Testis (tissue), 3 donors: ENCODE measurements around the gene COQ8B. TPM values are rescaled to one million over a fixed set of nuclear protein-coding genes. Genes with fewer than 3 reads are reported as not detected.

Source experiments
- DNase-seq: peaks from one replicate; pipeline ENCODE4 v3.0.0-alpha.2; 2019
- H3K27ac ChIP-seq, 2 donors: fragments of 200-600 bp; sonication (generic); one replicate each; pipeline ENCODE4 v1.5.1; 2019
- H3K27me3 ChIP-seq: fragments of 200-600 bp; sonication (generic); one replicate; pipeline ENCODE4 v1.5.1; 2019
- H3K36me3 ChIP-seq: fragments of 200-600 bp; sonication (generic); one replicate; pipeline ENCODE4 v1.5.1; 2017; ENCODE audit warnings: low read depth; ENCODE audit errors: missing control alignments
- H3K4me1 ChIP-seq: fragments of 200-600 bp; sonication (generic); one replicate; pipeline ENCODE4 v1.5.1; 2019
- H3K4me3 ChIP-seq, 2 donors: fragments of 200-600 bp; sonication (generic); one replicate each; pipeline ENCODE4 v1.5.1; 2017 to 2019
- H3K9me3 ChIP-seq: fragments of 200-600 bp; sonication (generic); one replicate; pipeline ENCODE4 v1.5.1; 2017
- POLR2A ChIP-seq: fragments of 450-650 bp; IDR thresholded peaks from one replicate; pipeline ENCODE4 v1.6.1; 2017; ENCODE audit warnings: antibody characterized with exemption, mild to moderate bottlenecking, moderate library complexity
- WGBS, 2 donors: methylation state at CpG; one replicate each; pipeline ENCODE4 v1.1.5; 2018; 5-methylcytosine and 5-hydroxymethylcytosine counted together
- intact Hi-C: fragments of 100-400 bp; cut with DNase I; formaldehyde crosslinking; loops from one replicate; pipeline ENCODE4 v1.15.1; 2023; ENCODE audit warnings: low total_unique reads
- polyA plus RNA-seq: library from polyadenylated mRNA; stranded (reverse); fragments of 350-450 nt; fragmentation: Illumina TruSeq; extraction: RNeasy Lipid Tissue Mini Kit (QIAGEN cat#74804); gene quantifications from one replicate; pipeline ENCODE4 v1.2.3, GENCODE V29; 2014; ENCODE audit warnings: low read depth, low replicate concordance; ENCODE audit not compliant: insufficient read depth
- total RNA-seq, 2 donors: library from RNA; depleted of rRNA; stranded (reverse); fragments of >200 nt; gene quantifications; one replicate each; pipeline ENCODE4 v1.2.3, GENCODE V29; 2016
- TF ChIP-seq, protein P1 (sequence below), 3 experiments: fragments of 450-650 bp in 2 of 3; fragments of 200-600 bp in 1 of 3; sonication (generic) in 1 of 3; IDR thresholded peaks; one replicate each; pipeline ENCODE4 v1.5.1; 2016 to 2019; ENCODE audit warnings: antibody characterized with exemption in 3 of 3, mild to moderate bottlenecking in 2 of 3, moderate library complexity in 1 of 3

Gene COQ8B
- total and polyA plus RNA-seq, 3 donors from 2014 or later: 43.8 to 71.7 (median 56.6) TPM

DNA sequence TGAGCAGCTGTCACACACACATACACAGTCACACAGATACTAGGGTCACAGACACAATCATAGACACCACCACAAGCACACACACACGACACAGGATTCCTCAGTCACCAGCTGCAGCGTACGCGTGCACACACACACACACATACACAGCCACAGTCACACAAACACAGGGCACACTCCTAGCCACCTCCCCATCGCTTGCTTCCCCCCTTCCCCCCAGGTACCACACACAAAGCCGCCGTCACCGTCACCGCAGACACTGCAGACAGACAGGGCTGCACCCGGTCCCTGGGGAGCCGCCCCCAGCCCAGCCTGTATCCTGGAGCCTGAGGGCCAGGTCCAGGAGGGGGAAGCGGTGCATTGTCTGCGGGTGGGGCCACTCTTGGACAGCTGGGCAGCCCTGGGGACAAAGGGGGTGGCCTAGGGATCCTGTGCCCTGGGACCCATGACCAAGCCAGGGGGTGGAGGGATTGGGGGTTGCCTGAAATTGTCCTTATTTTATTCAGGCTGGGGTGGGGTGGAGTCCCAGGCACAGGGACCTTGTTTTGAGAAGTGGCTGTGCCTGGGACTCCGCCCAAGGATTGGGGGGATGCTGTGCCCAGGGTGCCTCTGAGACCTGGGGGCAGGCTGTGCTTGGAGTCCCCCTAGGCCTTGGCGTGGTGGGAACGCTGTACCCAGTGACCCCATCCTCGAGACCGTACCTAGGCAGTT is 27.2 kb downstream of the COQ8B start:
- Histone ChIP-seq H3K4me3 (peak overlapping the region; percentile 77 to 80), H3K4me1 (peaks cover 19% of the 10 kb centered on the region), H3K27me3 (no peaks in the 10 kb centered on the region), H3K27ac (peak overlapping the region; percentile 85 to 92), H3K9me3 (no peaks in the 10 kb centered on the region), H3K36me3 (no peaks in the 10 kb centered on the region)
- intact Hi-C loops: no loop called here
- no peak for TF ChIP-seq POLR2A
- TF ChIP-seq, protein P1, sequence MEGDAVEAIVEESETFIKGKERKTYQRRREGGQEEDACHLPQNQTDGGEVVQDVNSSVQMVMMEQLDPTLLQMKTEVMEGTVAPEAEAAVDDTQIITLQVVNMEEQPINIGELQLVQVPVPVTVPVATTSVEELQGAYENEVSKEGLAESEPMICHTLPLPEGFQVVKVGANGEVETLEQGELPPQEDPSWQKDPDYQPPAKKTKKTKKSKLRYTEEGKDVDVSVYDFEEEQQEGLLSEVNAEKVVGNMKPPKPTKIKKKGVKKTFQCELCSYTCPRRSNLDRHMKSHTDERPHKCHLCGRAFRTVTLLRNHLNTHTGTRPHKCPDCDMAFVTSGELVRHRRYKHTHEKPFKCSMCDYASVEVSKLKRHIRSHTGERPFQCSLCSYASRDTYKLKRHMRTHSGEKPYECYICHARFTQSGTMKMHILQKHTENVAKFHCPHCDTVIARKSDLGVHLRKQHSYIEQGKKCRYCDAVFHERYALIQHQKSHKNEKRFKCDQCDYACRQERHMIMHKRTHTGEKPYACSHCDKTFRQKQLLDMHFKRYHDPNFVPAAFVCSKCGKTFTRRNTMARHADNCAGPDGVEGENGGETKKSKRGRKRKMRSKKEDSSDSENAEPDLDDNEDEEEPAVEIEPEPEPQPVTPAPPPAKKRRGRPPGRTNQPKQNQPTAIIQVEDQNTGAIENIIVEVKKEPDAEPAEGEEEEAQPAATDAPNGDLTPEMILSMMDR (IDR thresholded peaks at IDR 0.05): no peak
- no peak for DNase-seq
- 28 to 42% methylated on average over 8 to 18 of the region's 18 CpGs for WGBS, 2 donors

DNA sequence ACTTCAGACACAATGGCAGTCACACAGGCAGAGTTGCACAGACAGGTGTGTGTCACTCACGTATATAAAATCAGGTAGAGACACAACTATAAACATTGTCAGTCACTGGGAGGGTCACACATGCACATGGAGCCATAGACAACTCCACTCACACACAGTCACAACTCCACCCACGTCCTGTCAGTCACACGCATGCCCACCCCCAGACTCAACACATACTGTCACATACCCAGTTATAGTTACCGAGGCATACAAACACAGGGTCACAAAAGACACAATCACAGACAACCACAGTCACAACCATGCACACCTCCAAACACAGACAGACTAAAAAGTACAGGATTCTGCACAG is 27.7 kb downstream of the COQ8B start:
- intact Hi-C loops: no loop called here
- DNase-seq: no peak
- no peaks in the 10 kb centered on the region for H3K9me3 ChIP-seq
- H3K27me3 ChIP-seq: no peaks in the 10 kb centered on the region
- TF ChIP-seq, protein P1 (IDR thresholded peaks at IDR 0.05): no peak
- no peak for TF ChIP-seq POLR2A
- peak overlapping the region; percentile 85 to 92 for H3K27ac ChIP-seq
- H3K4me1 ChIP-seq: peaks cover 19% of the 10 kb centered on the region
- H3K4me3 ChIP-seq: peak overlapping the region; percentile 77 to 80
- H3K36me3 ChIP-seq: no peaks in the 10 kb centered on the region
- 51 to 70% methylated on average over 3 to 4 of the region's 4 CpGs for WGBS, 2 donors

- Histone ChIP-seq H3K27me3 (no peaks in the 10 kb centered on the region), H3K36me3 (no peaks in the 10 kb centered on the region), H3K9me3 (no peaks in the 10 kb centered on the region), H3K4me3 (no peak overlapping the region), H3K4me1 (peaks cover 19% of the 10 kb centered on the region), H3K27ac (peak overlapping the region in 1 of 2 donors; percentile 65)
- WGBS, 2 donors: 71 to 73% methylated on average over 1 of the region's 1 CpG
- DNase-seq: no peak
- intact Hi-C loops: no loop called here
- TF ChIP-seq, protein P1 (IDR thresholded peaks at IDR 0.05): no peak
- no peak for TF ChIP-seq POLR2A
These were observed 28.4 kb downstream of the COQ8B start for GRCh38 chr19:40688309-40688708.

DNA sequence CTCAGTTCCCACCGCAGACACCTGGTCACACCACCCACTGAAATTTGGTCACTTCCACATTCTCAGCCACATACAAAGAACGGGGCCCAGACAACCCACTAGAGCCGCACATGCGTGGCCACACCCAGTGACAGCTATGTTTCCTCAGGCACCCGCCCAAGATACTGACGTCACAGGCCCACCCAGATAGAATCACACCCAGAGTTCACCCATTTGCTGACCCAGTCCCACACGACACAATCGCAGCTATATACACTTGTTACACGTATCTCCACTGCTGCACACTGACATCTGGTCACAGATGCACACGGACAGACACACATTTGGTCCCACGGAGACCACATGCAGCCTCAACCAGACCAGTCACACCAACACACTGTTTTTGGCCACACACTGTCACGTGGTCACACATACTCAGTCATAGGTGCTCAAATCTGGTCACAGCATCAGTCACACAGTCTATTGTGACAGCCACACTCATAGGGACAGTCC is 29.1 kb downstream of the COQ8B start:
- TF ChIP-seq POLR2A: no peak
- TF ChIP-seq, protein P1 (IDR thresholded peaks at IDR 0.05): no peak
- peak overlapping the region; percentile 29 to 65 for H3K27ac ChIP-seq
- 52 to 65% methylated on average over 12 of the region's 12 CpGs for WGBS, 2 donors
- intact Hi-C loops: no loop called here
- no peaks in the 10 kb centered on the region for H3K36me3 ChIP-seq
- no peak overlapping the region for H3K4me3 ChIP-seq
- peak; percentile 86 for DNase-seq
- peaks cover 19% of the 10 kb centered on the region for H3K4me1 ChIP-seq
- no peaks in the 10 kb centered on the region for H3K9me3 ChIP-seq
- no peaks in the 10 kb centered on the region for H3K27me3 ChIP-seq
